ENCODE data around the gene CEP85. TPM values are rescaled to one million over a fixed set of nuclear protein-coding genes. Genes with fewer than 3 reads are reported as not detected.
A peak's percentile ranks its signal among the peaks of the same experiment; 100 is the strongest.

Gene CEP85
- total and polyA plus RNA-seq, 9 of the 15 experiments (the other 6 are each of a cell fraction or from before 2014, with no cell fraction given), result 42.1 to 140 (median 92.6) TPM

- TF ChIP-seq, protein P1, sequence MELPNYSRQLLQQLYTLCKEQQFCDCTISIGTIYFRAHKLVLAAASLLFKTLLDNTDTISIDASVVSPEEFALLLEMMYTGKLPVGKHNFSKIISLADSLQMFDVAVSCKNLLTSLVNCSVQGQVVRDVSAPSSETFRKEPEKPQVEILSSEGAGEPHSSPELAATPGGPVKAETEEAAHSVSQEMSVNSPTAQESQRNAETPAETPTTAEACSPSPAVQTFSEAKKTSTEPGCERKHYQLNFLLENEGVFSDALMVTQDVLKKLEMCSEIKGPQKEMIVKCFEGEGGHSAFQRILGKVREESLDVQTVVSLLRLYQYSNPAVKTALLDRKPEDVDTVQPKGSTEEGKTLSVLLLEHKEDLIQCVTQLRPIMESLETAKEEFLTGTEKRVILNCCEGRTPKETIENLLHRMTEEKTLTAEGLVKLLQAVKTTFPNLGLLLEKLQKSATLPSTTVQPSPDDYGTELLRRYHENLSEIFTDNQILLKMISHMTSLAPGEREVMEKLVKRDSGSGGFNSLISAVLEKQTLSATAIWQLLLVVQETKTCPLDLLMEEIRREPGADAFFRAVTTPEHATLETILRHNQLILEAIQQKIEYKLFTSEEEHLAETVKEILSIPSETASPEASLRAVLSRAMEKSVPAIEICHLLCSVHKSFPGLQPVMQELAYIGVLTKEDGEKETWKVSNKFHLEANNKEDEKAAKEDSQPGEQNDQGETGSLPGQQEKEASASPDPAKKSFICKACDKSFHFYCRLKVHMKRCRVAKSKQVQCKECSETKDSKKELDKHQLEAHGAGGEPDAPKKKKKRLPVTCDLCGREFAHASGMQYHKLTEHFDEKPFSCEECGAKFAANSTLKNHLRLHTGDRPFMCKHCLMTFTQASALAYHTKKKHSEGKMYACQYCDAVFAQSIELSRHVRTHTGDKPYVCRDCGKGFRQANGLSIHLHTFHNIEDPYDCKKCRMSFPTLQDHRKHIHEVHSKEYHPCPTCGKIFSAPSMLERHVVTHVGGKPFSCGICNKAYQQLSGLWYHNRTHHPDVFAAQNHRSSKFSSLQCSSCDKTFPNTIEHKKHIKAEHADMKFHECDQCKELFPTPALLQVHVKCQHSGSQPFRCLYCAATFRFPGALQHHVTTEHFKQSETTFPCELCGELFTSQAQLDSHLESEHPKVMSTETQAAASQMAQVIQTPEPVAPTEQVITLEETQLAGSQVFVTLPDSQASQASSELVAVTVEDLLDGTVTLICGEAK (IDR thresholded peaks at IDR 0.05), result no peak; the same call in 1 of the 2 replicates
- TF ChIP-seq, protein P1 (CRISPR knock-in tag; IDR thresholded peaks at IDR 0.05), result no peak
- TF ChIP-seq TAF7 (tag; IDR thresholded peaks at IDR 0.05) (no peak), RBM34 (IDR thresholded peaks at IDR 0.05; ENCODE audit: borderline replicate concordance, insufficient read depth, low read length) (no peak), ATF7 (IDR thresholded peaks at IDR 0.05) (0 out of 2 replicates have a peak, but pooled peaks have one; percentile 15), RB1 (IDR thresholded peaks at IDR 0.05; ENCODE audit: low read depth) (no peak), CREM (IDR thresholded peaks at IDR 0.05; ENCODE audit: low read depth) (no peak), KAT7 (CRISPR knock-in tag; IDR thresholded peaks at IDR 0.05; ENCODE audit: borderline replicate concordance) (0 out of 2 replicates have a peak, but pooled peaks have one; percentile 21), SIX5 (IDR thresholded peaks at IDR 0.05; ENCODE audit: borderline replicate concordance in 1 of 2, insufficient read depth in 1 of 2, low read depth in 1 of 2, low read length in 2 of 2) (no peak), PCBP2 (IDR thresholded peaks at IDR 0.05; ENCODE audit: low read depth, low read length, poor library complexity, severe bottlenecking) (no peak), CREBBP (IDR thresholded peaks at IDR 0.05; ENCODE audit: low read depth, low read length) (no peak), NFIX (CRISPR knock-in tag; IDR thresholded peaks at IDR 0.05; ENCODE audit: low read depth) (no peak), ZNF57 (CRISPR knock-in tag; IDR thresholded peaks at IDR 0.05) (no peak), RBM22 (IDR thresholded peaks at IDR 0.05; ENCODE audit: low read depth, low read length, poor library complexity, severe bottlenecking) (no peak), NFYB (IDR thresholded peaks at IDR 0.05; ENCODE audit: extremely low read depth, insufficient read length) (no peak), HNRNPUL1 (IDR thresholded peaks at IDR 0.05; ENCODE audit: low read length) (no peak), PTBP1 (IDR thresholded peaks at IDR 0.05; ENCODE audit: low read depth, low read length) (no peak)
- TF ChIP-seq, protein P2, sequence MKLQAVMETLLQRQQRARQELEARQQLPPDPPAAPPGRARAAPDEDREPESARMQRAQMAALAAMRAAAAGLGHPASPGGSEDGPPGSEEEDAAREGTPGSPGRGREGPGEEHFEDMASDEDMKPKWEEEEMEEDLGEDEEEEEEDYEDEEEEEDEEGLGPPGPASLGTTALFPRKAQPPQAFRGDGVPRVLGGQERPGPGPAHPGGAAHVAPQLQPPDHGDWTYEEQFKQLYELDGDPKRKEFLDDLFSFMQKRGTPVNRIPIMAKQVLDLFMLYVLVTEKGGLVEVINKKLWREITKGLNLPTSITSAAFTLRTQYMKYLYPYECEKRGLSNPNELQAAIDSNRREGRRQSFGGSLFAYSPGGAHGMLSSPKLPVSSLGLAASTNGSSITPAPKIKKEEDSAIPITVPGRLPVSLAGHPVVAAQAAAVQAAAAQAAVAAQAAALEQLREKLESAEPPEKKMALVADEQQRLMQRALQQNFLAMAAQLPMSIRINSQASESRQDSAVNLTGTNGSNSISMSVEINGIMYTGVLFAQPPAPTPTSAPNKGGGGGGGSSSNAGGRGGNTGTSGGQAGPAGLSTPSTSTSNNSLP (IDR thresholded peaks at IDR 0.05; ENCODE audit: borderline replicate concordance, low read depth, low read length), result peak; percentile 26; the same call in 1 of the 2 replicates
These were observed 3.4 kb downstream of the CEP85 start (continued) for GRCh38 chr1:26237230-26237966.

All from K562 (cell line).